ENCODE measurements around the gene FRMPD4. TPM values are rescaled to one million over a fixed set of nuclear protein-coding genes. Genes with fewer than 3 reads are reported as not detected.

The FRMPD4 gene
- total and polyA plus RNA-seq, 2 of the 13 experiments (the other 11 are each of a cell fraction or from before 2014, with no cell fraction given), result not detected

DNA sequence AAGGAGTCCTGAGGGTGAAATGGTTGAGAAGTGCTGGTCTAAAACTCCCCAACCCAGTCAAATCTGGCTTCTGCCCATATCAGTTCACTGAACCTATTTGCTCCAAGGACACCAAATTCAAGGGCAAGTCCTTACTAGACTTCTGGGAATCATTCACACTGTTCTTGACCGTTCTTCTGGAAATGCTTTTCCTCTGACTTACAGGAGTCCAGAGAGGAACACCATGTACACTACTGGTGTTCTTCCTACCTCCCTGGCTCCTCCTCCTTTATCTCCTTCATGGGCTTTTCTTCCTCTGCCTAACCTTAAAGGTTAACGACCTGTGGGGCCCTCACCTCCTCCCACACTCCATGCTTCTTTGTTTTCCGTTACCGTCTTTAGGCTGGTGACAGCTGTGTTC, 281.3 kb downstream of the FRMPD4 start:
- Histone ChIP-seq H2AFZ (ENCODE audit: low read length) (no peak overlapping the region), H3K9me3 (ENCODE audit: low read length) (no peaks in the 10 kb centered on the region), H3K4me1 (ENCODE audit: insufficient read depth, low read length) (no peaks in the 10 kb centered on the region), H3K79me2 (ENCODE audit: insufficient read depth, low read length) (no peaks in the 10 kb centered on the region), H3K27me3 (ENCODE audit: control insufficient read depth in 1 of 2, insufficient read depth in 2 of 2, low read length in 2 of 2) (no peaks in the 10 kb centered on the region), H3K4me2 (ENCODE audit: low read depth, low read length) (no peak overlapping the region), H4K20me1 (ENCODE audit: insufficient read depth, low read length) (no peaks in the 10 kb centered on the region), H3K4me3 (replicated peaks in 1 of 3; ENCODE audit: insufficient read depth in 1 of 3, low read depth in 2 of 3, low read length in 3 of 3) (no peak overlapping the region), H3K27ac (ENCODE audit: extremely low read length, insufficient read depth, low read length) (no peak overlapping the region), H3K9ac (ENCODE audit: insufficient read depth, low read depth, low read length) (no peak overlapping the region), H3K36me3 (replicated peaks in 1 of 2; ENCODE audit: control insufficient read depth in 1 of 2, insufficient read depth in 2 of 2, low read length in 2 of 2) (no peaks in the 10 kb centered on the region)
- intact Hi-C loops (cut with micrococcal nuclease; ENCODE audit: unreplicated experiment), result no loop called here
- FAIRE-seq, result no peak
- no peak for ATAC-seq
- in situ Hi-C loops (cut with HindIII; ENCODE audit: extremely low pct_ligation_motif_present, low pct_unique_long_range_greater_than_20kb), result no loop called here
- CTCF ChIA-PET (ENCODE audit: low intra/inter-chr PET ratio, low total read pairs), result no interaction called here
- DNase-seq (ENCODE audit: low spot score), result no peak
- TF ChIP-seq, protein P1, sequence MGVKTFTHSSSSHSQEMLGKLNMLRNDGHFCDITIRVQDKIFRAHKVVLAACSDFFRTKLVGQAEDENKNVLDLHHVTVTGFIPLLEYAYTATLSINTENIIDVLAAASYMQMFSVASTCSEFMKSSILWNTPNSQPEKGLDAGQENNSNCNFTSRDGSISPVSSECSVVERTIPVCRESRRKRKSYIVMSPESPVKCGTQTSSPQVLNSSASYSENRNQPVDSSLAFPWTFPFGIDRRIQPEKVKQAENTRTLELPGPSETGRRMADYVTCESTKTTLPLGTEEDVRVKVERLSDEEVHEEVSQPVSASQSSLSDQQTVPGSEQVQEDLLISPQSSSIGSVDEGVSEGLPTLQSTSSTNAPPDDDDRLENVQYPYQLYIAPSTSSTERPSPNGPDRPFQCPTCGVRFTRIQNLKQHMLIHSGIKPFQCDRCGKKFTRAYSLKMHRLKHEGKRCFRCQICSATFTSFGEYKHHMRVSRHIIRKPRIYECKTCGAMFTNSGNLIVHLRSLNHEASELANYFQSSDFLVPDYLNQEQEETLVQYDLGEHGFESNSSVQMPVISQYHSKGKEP (CRISPR knock-in tag; IDR thresholded peaks at IDR 0.05), result no peak
- TF ChIP-seq SNAPC2 (CRISPR knock-in tag; IDR thresholded peaks at IDR 0.05) (no peak), CREB3 (CRISPR knock-in tag; IDR thresholded peaks at IDR 0.05) (no peak), ZNF512B (CRISPR knock-in tag; IDR thresholded peaks at IDR 0.05; ENCODE audit: borderline replicate concordance) (no peak)
- TF ChIP-seq, protein P2, sequence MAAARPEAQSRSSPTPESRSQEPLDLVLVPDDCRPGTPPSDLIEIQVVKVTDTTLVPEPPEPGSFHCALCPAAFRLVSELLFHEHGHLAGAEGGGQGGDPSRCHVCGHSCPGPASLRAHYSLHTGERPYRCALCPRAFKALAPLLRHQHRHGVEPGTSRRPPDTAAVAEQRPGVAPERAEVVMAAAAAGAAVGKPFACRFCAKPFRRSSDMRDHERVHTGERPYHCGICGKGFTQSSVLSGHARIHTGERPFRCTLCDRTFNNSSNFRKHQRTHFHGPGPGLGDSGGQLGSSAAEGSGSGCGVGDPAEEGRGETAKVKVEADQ (CRISPR knock-in tag; IDR thresholded peaks at IDR 0.05; ENCODE audit: borderline replicate concordance), result no peak
- 44% methylated on average over 4 of the region's 4 CpGs for WGBS (ENCODE audit: low lambda C conversion rate)
- no TSS peak for BruUV-seq (replicated peaks)
- POLR2A ChIA-PET, result no interaction called here

Data from HepG2 (cell line).